Fibroblast of villous mesenchyme (primary cell): ENCODE results near the gene SHBG. TPM values are rescaled to one million over a fixed set of nuclear protein-coding genes. Genes with fewer than 3 reads are reported as not detected.

ENCODE experiments used
- DNase-seq: peaks from one replicate; pipeline ENCODE4 v3.0.0-alpha.2; 2010; ENCODE audit warnings: low read depth
- H3K4me3 ChIP-seq: 2 replicates; pipeline ENCODE4 v1.5.1; 2011; ENCODE audit warnings: low read depth, mild to moderate bottlenecking, low read length
- CTCF ChIP-seq: IDR thresholded peaks from 2 replicates; pipeline ENCODE4 v1.5.1; 2012; ENCODE audit warnings: low read depth, mild to moderate bottlenecking, low read length; ENCODE audit not compliant: insufficient read depth
- total RNA-seq: library from RNA; depleted of rRNA; stranded (reverse); fragments of >200 nt; gene quantifications from 2 replicates; pipeline ENCODE4 v1.2.3, GENCODE V29; 2012

SHBG gene
- total RNA-seq, 1 donor = 0.86 TPM

- no peak for TF ChIP-seq CTCF
- H3K4me3 ChIP-seq = peak within 1 kb of the TSS; percentile 54
- peak; percentile 39 for DNase-seq
Measured at GRCh38 chr17:7650509-7651096, 20.7 kb downstream of the SHBG start, which contains the start of gene ATP1B2. Gene ATP1B2 (plus strand): TSS chr17:7650926. CDS start chr17:7651519, 593 bp downstream.

DNA sequence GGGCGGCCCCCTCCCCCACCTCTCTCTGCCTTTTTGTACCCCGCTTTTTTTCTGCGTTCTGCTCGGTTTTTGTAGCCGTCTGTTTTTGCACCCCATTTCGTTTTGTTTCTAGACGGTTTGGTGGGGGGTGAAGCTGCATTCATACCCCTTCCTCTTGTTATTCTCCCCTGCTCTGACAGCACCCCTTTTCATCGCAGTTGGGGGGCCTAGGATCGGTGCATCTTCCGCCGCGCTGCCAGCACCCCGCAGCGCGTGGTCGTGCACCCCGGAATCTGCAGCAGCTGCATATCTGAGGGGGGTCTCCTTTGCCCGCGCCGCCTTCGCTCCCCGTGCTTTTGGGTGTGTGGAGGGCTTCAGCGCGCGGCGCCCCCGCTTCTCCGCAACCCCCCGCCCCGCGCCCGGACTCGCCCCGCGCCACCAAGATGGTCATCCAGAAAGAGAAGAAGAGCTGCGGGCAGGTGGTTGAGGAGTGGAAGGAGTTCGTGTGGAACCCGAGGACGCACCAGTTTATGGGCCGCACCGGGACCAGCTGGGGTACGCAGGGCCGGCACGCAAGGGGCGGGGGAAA lies 21.2 kb downstream of the SHBG start:
- no peak for TF ChIP-seq CTCF
- peak overlapping the region; percentile 54 for H3K4me3 ChIP-seq
- no peak for DNase-seq

GRCh38 chr17:7651665-7652387 lies 21.9 kb downstream of the SHBG start:
- DNase-seq = no peak
- H3K4me3 ChIP-seq = no peak overlapping the region
- TF ChIP-seq CTCF = no peak

GRCh38 chr17:7652388-7653356 lies 22.7 kb downstream of the SHBG start:
- no peak for TF ChIP-seq CTCF
- no peak overlapping the region for H3K4me3 ChIP-seq
- no peak for DNase-seq

DNA sequence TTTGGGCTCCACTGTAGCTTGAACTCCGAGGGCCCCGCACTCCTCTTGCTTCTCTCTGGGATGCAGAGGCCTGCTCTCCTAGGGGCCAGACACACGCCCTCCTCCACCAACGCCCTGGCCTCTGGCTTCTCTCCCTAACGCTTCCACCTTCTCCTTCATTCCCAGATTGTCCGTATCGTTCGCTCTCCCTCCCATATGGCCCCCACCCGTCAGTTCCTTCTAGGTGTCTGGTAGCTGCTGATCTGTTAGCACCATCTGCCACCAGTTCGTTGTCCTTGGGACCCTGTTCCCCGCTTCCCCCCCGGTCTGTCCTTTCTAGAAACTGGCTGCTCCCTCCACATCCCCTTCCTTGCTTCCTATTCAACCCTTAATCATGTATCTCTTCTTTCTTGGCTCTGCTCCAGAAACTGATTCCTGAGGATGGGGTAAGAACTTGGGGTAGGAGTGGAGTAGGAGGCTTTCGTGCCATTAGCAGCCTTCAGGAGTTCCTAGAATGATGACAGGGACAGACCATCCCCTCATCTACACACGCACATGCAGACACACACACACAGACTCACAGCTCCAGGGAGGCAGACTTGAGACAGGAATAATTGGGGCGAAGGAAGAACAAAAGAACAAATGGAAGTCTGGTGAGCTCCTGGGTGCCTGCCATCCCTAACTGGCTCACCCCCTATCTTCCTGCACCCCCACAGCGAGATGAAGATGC lies 25.1 kb downstream of the SHBG start:
- TF ChIP-seq CTCF = no peak
- no peak for DNase-seq

GRCh38 chr17:7655541-7655840 lies 25.6 kb downstream of the SHBG start:
- no peak for TF ChIP-seq CTCF
- no peak for DNase-seq

More for the DNA sequence above, 25.1 kb downstream of the SHBG start:
- no peak overlapping the region for H3K4me3 ChIP-seq

More at GRCh38 chr17:7655541-7655840, 25.6 kb downstream of the SHBG start:
- H3K4me3 ChIP-seq = no peak overlapping the region
